Peyer's patch (tissue), 4 donors: Measurements from ENCODE around the gene COLEC12. TPM values are rescaled to one million over a fixed set of nuclear protein-coding genes. Genes with fewer than 3 reads are reported as not detected.

ENCODE experiments used
- DNase-seq, 3 donors: peaks; one replicate each; pipeline ENCODE4 v3.0.0-alpha.2; 2017 to 2019
- H3K27ac ChIP-seq, 4 donors: fragments of 200-600 bp; sonication (generic); one replicate each; pipeline ENCODE4 v1.5.1; 2016 to 2019
- H3K27me3 ChIP-seq, 2 donors: fragments of 200-600 bp; sonication (generic); one replicate each; pipeline ENCODE4 v1.5.1; 2019
- H3K36me3 ChIP-seq, 3 donors: fragments of 200-600 bp; sonication (generic); one replicate each; pipeline ENCODE4 v1.5.1; 2016 to 2019
- H3K4me1 ChIP-seq, 4 donors: fragments of 200-600 bp; sonication (generic); one replicate each; pipeline ENCODE4 v1.5.1; 2016 to 2019
- H3K4me3 ChIP-seq, 4 donors: fragments of 200-600 bp; sonication (generic); 1 replicate in 3 of 4; 2 replicates in 1 of 4; pipeline ENCODE4 v1.5.1; 2016 to 2019; ENCODE audit warnings: mild to moderate bottlenecking in 1 of 4
- H3K9me3 ChIP-seq, 4 donors: fragments of 200-600 bp; sonication (generic); one replicate each; pipeline ENCODE4 v1.5.1; 2016 to 2019; ENCODE audit warnings: mild to moderate bottlenecking in 1 of 4
- CTCF ChIP-seq, 6 experiments: fragments of 450-650 bp in 4 of 6; fragments of 200-600 bp in 2 of 6; sonication (generic) in 1 of 6; IDR thresholded peaks; one replicate each; pipeline ENCODE4 v1.5.1; 2017 to 2019; ENCODE audit warnings: antibody characterized with exemption in 6 of 6, mild to moderate bottlenecking in 3 of 6, moderate library complexity in 1 of 6
- POLR2A ChIP-seq, 2 donors: fragments of 450-650 bp; IDR thresholded peaks; one replicate each; pipeline ENCODE4 v1.5.1; 2017; ENCODE audit warnings: antibody characterized with exemption in 2 of 2, mild to moderate bottlenecking in 2 of 2, moderate library complexity in 2 of 2
- total RNA-seq, 4 donors: library from RNA; depleted of rRNA; stranded (reverse); fragments of >200 nt; gene quantifications; one replicate each; pipeline ENCODE4 v1.1.0, GENCODE V29; 2016

The COLEC12 gene
- total RNA-seq, 4 donors from 2014 or later: 0.88 to 7.6 (median 3.8) TPM

- Histone ChIP-seq H3K27ac (no peak overlapping the region), H3K27me3 (no peaks in the 10 kb centered on the region), H3K36me3 (no peaks in the 10 kb centered on the region), H3K4me1 (no peaks in the 10 kb centered on the region), H3K9me3 (no peaks in the 10 kb centered on the region), H3K4me3 (no peak overlapping the region)
- DNase-seq: no peak
- no peak for TF ChIP-seq CTCF (IDR thresholded peaks at IDR 0.05)
- no peak for TF ChIP-seq POLR2A (IDR thresholded peaks at IDR 0.05)
Observed at GRCh38 chr18:386994-387393, 113.5 kb downstream of the COLEC12 start.

- DNase-seq: no peak
- TF ChIP-seq POLR2A (IDR thresholded peaks at IDR 0.05): no peak
- TF ChIP-seq CTCF (IDR thresholded peaks at IDR 0.05): no peak
- Histone ChIP-seq H3K27ac (no peak overlapping the region), H3K4me1 (no peaks in the 10 kb centered on the region), H3K27me3 (no peaks in the 10 kb centered on the region), H3K36me3 (no peaks in the 10 kb centered on the region), H3K9me3 (no peaks in the 10 kb centered on the region), H3K4me3 (no peak overlapping the region)
Observed at GRCh38 chr18:384897-385296, 115.6 kb downstream of the COLEC12 start.

- Histone ChIP-seq H3K4me3 (no peak overlapping the region), H3K27ac (no peak overlapping the region), H3K4me1 (no peaks in the 10 kb centered on the region), H3K27me3 (no peaks in the 10 kb centered on the region), H3K9me3 (no peaks in the 10 kb centered on the region), H3K36me3 (no peaks in the 10 kb centered on the region)
- TF ChIP-seq POLR2A (IDR thresholded peaks at IDR 0.05) (no peak), CTCF (IDR thresholded peaks at IDR 0.05) (no peak)
- no peak for DNase-seq
Observed at GRCh38 chr18:383135-383534, 117.4 kb downstream of the COLEC12 start.

GRCh38 chr18:382423-382984 is 118.0 kb downstream of the COLEC12 start:
- Histone ChIP-seq H3K4me3 (no peak overlapping the region), H3K27me3 (no peaks in the 10 kb centered on the region), H3K36me3 (no peaks in the 10 kb centered on the region), H3K4me1 (no peaks in the 10 kb centered on the region), H3K9me3 (no peaks in the 10 kb centered on the region), H3K27ac (no peak overlapping the region)
- DNase-seq: no peak
- TF ChIP-seq POLR2A (IDR thresholded peaks at IDR 0.05) (no peak), CTCF (IDR thresholded peaks at IDR 0.05) (no peak)

GRCh38 chr18:379681-380330 is 120.7 kb downstream of the COLEC12 start:
- Histone ChIP-seq H3K4me3 (no peak overlapping the region), H3K27me3 (no peaks in the 10 kb centered on the region), H3K27ac (no peak overlapping the region), H3K36me3 (no peaks in the 10 kb centered on the region), H3K4me1 (no peaks in the 10 kb centered on the region), H3K9me3 (no peaks in the 10 kb centered on the region)
- TF ChIP-seq POLR2A (IDR thresholded peaks at IDR 0.05) (no peak), CTCF (IDR thresholded peaks at IDR 0.05) (no peak)
- no peak for DNase-seq
